NCI-H748 (cell line): Measurements from ENCODE around the gene PRRT1.
A peak's percentile ranks its signal among the peaks of the same experiment; 100 is the strongest.

Source experiments
- DNase-seq: peaks from one replicate; lab custom pipeline; 2025; ENCODE audit not compliant: unreplicated experiment; lab: John Stamatoyannopoulos, UW

PRRT1 gene

GRCh38 chr6:32175711-32176475 lies 24.2 kb upstream of the PRRT1 start, which contains the start of gene AGPAT1:
AGPAT1 (minus strand) TSS chr6:32176084; CDS start chr6:32171496, 4,588 bp downstream.
- peak; percentile 98 for DNase-seq

- no peak for DNase-seq
Observed at GRCh38 chr6:32175322-32175710, 23.6 kb upstream of the PRRT1 start.

- no peak for DNase-seq
Observed at GRCh38 chr6:32174416-32174815, 22.7 kb upstream of the PRRT1 start.

- no peak for DNase-seq
Observed at GRCh38 chr6:32173051-32173727, 21.4 kb upstream of the PRRT1 start.

- no peak for DNase-seq
Observed at GRCh38 chr6:32171234-32171633, 19.5 kb upstream of the PRRT1 start.

GRCh38 chr6:32170294-32170693 lies 18.6 kb upstream of the PRRT1 start:
- DNase-seq = no peak

GRCh38 chr6:32168807-32169591 lies 17.3 kb upstream of the PRRT1 start:
- DNase-seq = no peak

GRCh38 chr6:32168350-32168749 lies 16.6 kb upstream of the PRRT1 start:
- no peak for DNase-seq

- DNase-seq = no peak
Observed at GRCh38 chr6:32167761-32168262, 16.1 kb upstream of the PRRT1 start.

GRCh38 chr6:32167154-32167760 lies 15.5 kb upstream of the PRRT1 start:
- DNase-seq = no peak

GRCh38 chr6:32166411-32167061 lies 14.8 kb upstream of the PRRT1 start:
- no peak for DNase-seq

GRCh38 chr6:32164295-32164694 lies 12.6 kb upstream of the PRRT1 start, which contains the start of gene EGFL8:
EGFL8 (plus strand) TSS chr6:32164595; CDS start chr6:32166166, 1,571 bp downstream.
- no peak for DNase-seq

- DNase-seq = no peak
Observed at GRCh38 chr6:32163559-32164258, 12.0 kb upstream of the PRRT1 start.

GRCh38 chr6:32158052-32158451 lies 6.3 kb upstream of the PRRT1 start:
- DNase-seq = no peak

- DNase-seq = no peak
Observed at GRCh38 chr6:32156891-32157290, 5.2 kb upstream of the PRRT1 start.

GRCh38 chr6:32154514-32155161 lies 2.9 kb upstream of the PRRT1 start:
- peak; percentile 88 for DNase-seq

GRCh38 chr6:32153564-32154513 lies 2.1 kb upstream of the PRRT1 start, which contains the start of gene PPT2:
PPT2 (plus strand) TSS chr6:32154141; CDS start chr6:32154595, 454 bp downstream.
- DNase-seq = peak; percentile 96
